IMR-90 (cell line): ENCODE data around the gene COL23A1. TPM values are rescaled to one million over a fixed set of nuclear protein-coding genes. Genes with fewer than 3 reads are reported as not detected.

Experiments
- ATAC-seq: fragments of 200-7000 bp; cut with Tn5 transposase; 2 replicates; pipeline ENCODE4 v1.9.1; 2020; ENCODE audit warnings: low read depth, mild to moderate bottlenecking, moderate library complexity
- BruUV-seq: library from RNA; stranded (reverse); fragments of 400-500 nt; replicated peaks from 2 replicates; lab custom pipeline; 2021; lab: Mats Ljungman, UMichigan
- CTCF ChIA-PET: fragments of 300-600 bp; formaldehyde crosslinking; extraction: SDS; loops from one replicate; lab custom pipeline; 2021; ENCODE audit warnings: antibody characterized with exemption; lab: Yijun Ruan, JAX
- POLR2A ChIA-PET: fragments of 300-600 bp; sonication (Branson Sonifier 250); formaldehyde crosslinking; loops from one replicate; lab custom pipeline; 2022; ENCODE audit warnings: antibody characterized with exemption; ENCODE audit not compliant: unreplicated experiment; lab: Charles Lee
- DNase-seq: peaks from one replicate; pipeline ENCODE4 v3.0.0; 2013
- H2AFZ ChIP-seq: replicated peaks from 2 replicates; pipeline ENCODE3; 2013; ENCODE audit warnings: low read length, mild to moderate bottlenecking; ENCODE audit not compliant: poor library complexity
- H2AK5ac ChIP-seq: 2 replicates; pipeline ENCODE4 v1.6.1; 2013; ENCODE audit warnings: low read depth, low read length, inconsistent platforms
- H2AK9ac ChIP-seq: replicated peaks from 2 replicates; pipeline ENCODE3; 2013; ENCODE audit warnings: mild to moderate bottlenecking, low read depth, low read length, moderate library complexity; ENCODE audit not compliant: poor library complexity
- H2BK120ac ChIP-seq: 2 replicates; pipeline ENCODE4 v1.6.1; 2013; ENCODE audit warnings: low read depth, low read length, inconsistent platforms
- H2BK15ac ChIP-seq: 3 replicates; pipeline ENCODE4 v1.6.1; 2013; ENCODE audit warnings: low read depth, low read length, inconsistent platforms
- H2BK20ac ChIP-seq: 2 replicates; pipeline ENCODE4 v1.6.1; 2013; ENCODE audit warnings: low read depth, mild to moderate bottlenecking, inconsistent platforms, low read length, moderate library complexity
- H2BK5ac ChIP-seq: 2 replicates; pipeline ENCODE4 v1.6.1; 2013; ENCODE audit warnings: mild to moderate bottlenecking, low read depth, low read length, inconsistent platforms; ENCODE audit not compliant: poor library complexity, severe bottlenecking
- H3K14ac ChIP-seq: replicated peaks from 2 replicates; pipeline ENCODE4 v1.6.1; 2013; ENCODE audit warnings: low read depth, low read length, inconsistent platforms
- H3K18ac ChIP-seq: 2 replicates; pipeline ENCODE4 v1.6.1; 2013; ENCODE audit warnings: low read depth, low read length, control low read depth
- H3K23ac ChIP-seq: 2 replicates; pipeline ENCODE4 v1.6.1; 2013; ENCODE audit warnings: low read depth, low read length, inconsistent platforms
- H3K27ac ChIP-seq: 2 replicates; pipeline ENCODE4 v1.5.1; 2013; ENCODE audit warnings: mild to moderate bottlenecking, control low read depth, low read length; ENCODE audit not compliant: insufficient read depth
- H3K27me3 ChIP-seq: 2 replicates; pipeline ENCODE4 v1.6.1; 2013; ENCODE audit warnings: low read length; ENCODE audit not compliant: control insufficient read depth, insufficient read depth
- H3K36me3 ChIP-seq: 2 replicates; pipeline ENCODE4 v1.6.1; 2013; ENCODE audit warnings: low read length, mixed read lengths; ENCODE audit not compliant: control insufficient read depth, insufficient read depth
- H3K4ac ChIP-seq: 2 replicates; pipeline ENCODE4 v1.6.1; 2013; ENCODE audit warnings: low read depth, low read length, inconsistent platforms
- H3K4me1 ChIP-seq: 2 replicates; pipeline ENCODE4 v1.6.1; 2013; ENCODE audit warnings: low read length, mixed read lengths; ENCODE audit not compliant: control insufficient read depth, insufficient read depth
- H3K4me2 ChIP-seq: 2 replicates; pipeline ENCODE4 v1.6.1; 2013; ENCODE audit warnings: low read depth, mild to moderate bottlenecking, control low read depth, low read length, moderate library complexity
- H3K4me3 ChIP-seq: 2 replicates; pipeline ENCODE4 v1.5.1; 2013; ENCODE audit warnings: low read depth, mild to moderate bottlenecking, control low read depth, low read length, moderate library complexity; ENCODE audit not compliant: insufficient read depth
- H3K56ac ChIP-seq: 2 replicates; pipeline ENCODE4 v1.6.1; 2013; ENCODE audit warnings: low read length, inconsistent platforms; ENCODE audit not compliant: insufficient read depth; ENCODE audit errors: extremely low read depth
- H3K79me1 ChIP-seq, 2 experiments: 2 replicates each; pipeline ENCODE4 v1.6.1; 2013; ENCODE audit warnings: low read length in 2 of 2, inconsistent platforms in 1 of 2, low read depth in 1 of 2
- H3K9ac ChIP-seq: 2 replicates; pipeline ENCODE4 v1.6.1; 2013; ENCODE audit warnings: low read depth, low read length, control low read depth
- H3K9me1 ChIP-seq: 2 replicates; pipeline ENCODE4 v1.6.1; 2013; ENCODE audit warnings: low read length, inconsistent platforms; ENCODE audit not compliant: insufficient read depth
- H3K9me3 ChIP-seq: 2 replicates; pipeline ENCODE4 v1.6.1; 2013; ENCODE audit warnings: low read length; ENCODE audit not compliant: control insufficient read depth, insufficient read depth
- H4K20me1 ChIP-seq: 2 replicates; pipeline ENCODE4 v1.6.1; 2013; ENCODE audit warnings: low read length, inconsistent platforms; ENCODE audit not compliant: insufficient read depth
- H4K5ac ChIP-seq: 2 replicates; pipeline ENCODE4 v1.6.1; 2013; ENCODE audit warnings: mild to moderate bottlenecking, low read depth, low read length, control low read depth
- H4K8ac ChIP-seq, 2 experiments: 2 replicates each; pipeline ENCODE4 v1.6.1; 2013; ENCODE audit warnings: low read depth in 2 of 2, low read length in 2 of 2, control low read depth in 1 of 2, inconsistent platforms in 1 of 2
- H4K91ac ChIP-seq: 2 replicates; pipeline ENCODE4 v1.6.1; 2013; ENCODE audit warnings: low read depth, low read length, inconsistent platforms; ENCODE audit not compliant: insufficient read depth
- BHLHE40 ChIP-seq: fragments of 150-350 bp; IDR thresholded peaks from 2 replicates; pipeline ENCODE4 v1.6.1; 2016; ENCODE audit warnings: mild to moderate bottlenecking, low read depth, low read length
- CEBPB ChIP-seq: IDR thresholded peaks from 2 replicates; pipeline ENCODE4 v1.6.1; 2012; ENCODE audit warnings: low read depth, low read length, improper control_type of control experiment
- CHD1 ChIP-seq: IDR thresholded peaks from 2 replicates; pipeline ENCODE4 v1.6.1; 2012; ENCODE audit warnings: low read depth, low read length, improper control_type of control experiment
- ELK1 ChIP-seq: fragments of 150-350 bp; IDR thresholded peaks from 2 replicates; pipeline ENCODE4 v1.6.1; 2016; ENCODE audit warnings: low read depth, mild to moderate bottlenecking, low read length, moderate library complexity, borderline replicate concordance
- FOS ChIP-seq: fragments of 150-350 bp; IDR thresholded peaks from 2 replicates; pipeline ENCODE4 v1.6.1; 2016; ENCODE audit warnings: low read depth, low read length
- MAFK ChIP-seq: IDR thresholded peaks from 2 replicates; pipeline ENCODE4 v1.6.1; 2012; ENCODE audit warnings: low read depth, low read length, improper control_type of control experiment
- MAZ ChIP-seq: IDR thresholded peaks from 2 replicates; pipeline ENCODE4 v1.6.1; 2012; ENCODE audit warnings: low read depth, mild to moderate bottlenecking, low read length, improper control_type of control experiment, moderate library complexity, borderline replicate concordance
- MXI1 ChIP-seq: IDR thresholded peaks from 2 replicates; pipeline ENCODE4 v1.6.1; 2012; ENCODE audit warnings: low read depth, mild to moderate bottlenecking, low read length, moderate library complexity, borderline replicate concordance
- NFE2L2 ChIP-seq: fragments of 150-350 bp; IDR thresholded peaks from 2 replicates; pipeline ENCODE4 v1.6.1; 2016; ENCODE audit warnings: low read depth, mild to moderate bottlenecking, low read length
- POLR2A ChIP-seq: IDR thresholded peaks from 2 replicates; pipeline ENCODE4 v1.6.1; 2012; ENCODE audit warnings: mild to moderate bottlenecking, low read depth, low read length
- RAD21 ChIP-seq: IDR thresholded peaks from 2 replicates; pipeline ENCODE4 v1.6.1; 2012; ENCODE audit warnings: low read length, improper control_type of control experiment
- RCOR1 ChIP-seq: IDR thresholded peaks from 2 replicates; pipeline ENCODE4 v1.6.1; 2012; ENCODE audit warnings: mild to moderate bottlenecking, low read length, improper control_type of control experiment; ENCODE audit not compliant: insufficient replicate concordance
- RFX5 ChIP-seq: IDR thresholded peaks from 2 replicates; pipeline ENCODE4 v1.8.0; 2012; ENCODE audit warnings: low read depth, mild to moderate bottlenecking, low read length, moderate library complexity
- SMC3 ChIP-seq: fragments of 150-350 bp; IDR thresholded peaks from 2 replicates; pipeline ENCODE4 v1.6.1; 2016; ENCODE audit warnings: low read depth, mild to moderate bottlenecking, antibody characterized with exemption, low read length, moderate library complexity
- USF2 ChIP-seq: fragments of 150-350 bp; IDR thresholded peaks from 2 replicates; pipeline ENCODE4 v1.6.1; 2017; ENCODE audit warnings: mild to moderate bottlenecking, antibody characterized with exemption, low read length, low read depth
- WGBS, 2 experiments: methylation state at CpG; one replicate each; pipeline versions ENCODE4 v1.1.5 to v1.1.7; 2013; ENCODE audit warnings: missing lambda C conversion rate in 2 of 2; ENCODE audit not compliant: insufficient read length in 1 of 2; ENCODE audit errors: extremely low coverage in 2 of 2; 5-methylcytosine and 5-hydroxymethylcytosine counted together
- dilution Hi-C: fragments of 300-500 bp; cut with HindIII; formaldehyde crosslinking; loops from one replicate; pipeline ENCODE4 v1.14.3; 2018; ENCODE audit warnings: low sequenced_read_pairs; ENCODE audit not compliant: unreplicated experiment
- in situ Hi-C: fragments of 300-500 bp; cut with MboI; formaldehyde crosslinking; loops from 3 replicates; pipeline ENCODE4 v1.14.3; 2019; ENCODE audit warnings: low sequenced_read_pairs, inconsistent platforms, mixed read lengths
- intact Hi-C: fragments of 100-400 bp; cut with micrococcal nuclease; formaldehyde crosslinking; loops from 2 replicates; pipeline ENCODE4 v1.10.0; 2022
- polyA plus RNA-seq, 3 experiments: library from polyadenylated mRNA; depleted of rRNA; stranded (reverse); fragments of >200 nt; gene quantifications; 2 replicates each; pipeline ENCODE4 v1.2.3, GENCODE V29; 2012; ENCODE audit warnings: low replicate concordance in 1 of 3
- total RNA-seq: library from RNA; depleted of rRNA; stranded (reverse); fragments of >200 nt; gene quantifications from 2 replicates; pipeline ENCODE4 v1.2.3, GENCODE V29; 2012
- TF ChIP-seq, protein P1 (sequence below): conservative IDR thresholded peaks from 2 replicates; pipeline ENCODE4 v1.5.1; 2012; ENCODE audit warnings: mild to moderate bottlenecking, low read depth, low read length, improper control_type of control experiment

The COL23A1 gene
- total and polyA plus RNA-seq, 2 of the 4 experiments (the other 2 are of a cell fraction) = not detected

DNA sequence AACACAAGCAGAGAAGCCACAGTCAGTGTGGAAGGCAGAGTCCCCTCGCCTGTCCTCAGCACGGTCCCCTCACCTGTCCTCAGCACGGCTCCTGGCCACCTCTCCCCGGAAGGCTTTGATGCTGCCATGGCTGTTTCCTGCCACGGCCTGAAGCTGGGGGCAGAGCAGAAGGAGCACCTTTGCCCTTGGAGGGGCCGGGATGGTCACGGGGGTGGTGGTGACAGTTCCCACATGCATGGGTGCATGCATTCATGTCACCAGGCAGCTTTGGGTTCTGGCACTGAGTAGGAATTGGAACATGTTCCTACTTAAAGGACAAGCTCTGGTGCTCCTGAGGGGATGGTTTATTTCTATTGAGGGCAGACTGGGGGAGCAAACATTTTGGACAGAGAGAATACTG lies 299.8 kb downstream of the COL23A1 start:
- in situ Hi-C loops = loop anchor here (25.0 kb wide), 1 partner anchor 1197 kb away; no protein-coding TSS in a partner anchor

More for the DNA sequence above, 299.8 kb downstream of the COL23A1 start:
- dilution Hi-C loops = no loop called here
- no peak overlapping the region for H3K9ac ChIP-seq
- H3K4me1 ChIP-seq = no peaks in the 10 kb centered on the region
- H3K79me1 ChIP-seq = no peaks in the 10 kb centered on the region
- H2BK20ac ChIP-seq = no peak overlapping the region
- peaks cover 8% of the 10 kb centered on the region for H3K9me3 ChIP-seq
- no peak overlapping the region for H3K4ac ChIP-seq
- H3K36me3 ChIP-seq = no peaks in the 10 kb centered on the region
- ATAC-seq (no peak), DNase-seq (no peak)
- CTCF ChIA-PET = no interaction called here
- no CpG with 5 or more reads among the region's 7 CpGs for WGBS, 2 experiments
- no peak overlapping the region for H3K56ac ChIP-seq
- H3K4me3 ChIP-seq = no peak overlapping the region
- no peak overlapping the region for H4K91ac ChIP-seq
- H3K23ac ChIP-seq = no peak overlapping the region
- no peak overlapping the region for H2BK15ac ChIP-seq
- H3K18ac ChIP-seq = no peak overlapping the region
- H2AK5ac ChIP-seq = no peak overlapping the region
- H4K8ac ChIP-seq = no peak overlapping the region
- H4K5ac ChIP-seq = no peak overlapping the region
- no peak overlapping the region for H3K27ac ChIP-seq
- no peak overlapping the region for H2AK9ac ChIP-seq
- H2BK120ac ChIP-seq = no peak overlapping the region
- no peaks in the 10 kb centered on the region; the same call in 1 of the 2 replicates for H3K27me3 ChIP-seq
- H4K20me1 ChIP-seq = no peaks in the 10 kb centered on the region
- no peak overlapping the region for H2AFZ ChIP-seq
- intact Hi-C loops = no loop called here
- no TSS peak for BruUV-seq
- H3K9me1 ChIP-seq = no peaks in the 10 kb centered on the region
- H3K4me2 ChIP-seq = no peak overlapping the region
- POLR2A ChIA-PET = no interaction called here
- H3K14ac ChIP-seq = no peak overlapping the region
- TF ChIP-seq POLR2A = no peak
- TF ChIP-seq MXI1 = no peak
- no peak for TF ChIP-seq FOS
- no peak for TF ChIP-seq NFE2L2
- TF ChIP-seq RCOR1 = no peak
- TF ChIP-seq, protein P1, sequence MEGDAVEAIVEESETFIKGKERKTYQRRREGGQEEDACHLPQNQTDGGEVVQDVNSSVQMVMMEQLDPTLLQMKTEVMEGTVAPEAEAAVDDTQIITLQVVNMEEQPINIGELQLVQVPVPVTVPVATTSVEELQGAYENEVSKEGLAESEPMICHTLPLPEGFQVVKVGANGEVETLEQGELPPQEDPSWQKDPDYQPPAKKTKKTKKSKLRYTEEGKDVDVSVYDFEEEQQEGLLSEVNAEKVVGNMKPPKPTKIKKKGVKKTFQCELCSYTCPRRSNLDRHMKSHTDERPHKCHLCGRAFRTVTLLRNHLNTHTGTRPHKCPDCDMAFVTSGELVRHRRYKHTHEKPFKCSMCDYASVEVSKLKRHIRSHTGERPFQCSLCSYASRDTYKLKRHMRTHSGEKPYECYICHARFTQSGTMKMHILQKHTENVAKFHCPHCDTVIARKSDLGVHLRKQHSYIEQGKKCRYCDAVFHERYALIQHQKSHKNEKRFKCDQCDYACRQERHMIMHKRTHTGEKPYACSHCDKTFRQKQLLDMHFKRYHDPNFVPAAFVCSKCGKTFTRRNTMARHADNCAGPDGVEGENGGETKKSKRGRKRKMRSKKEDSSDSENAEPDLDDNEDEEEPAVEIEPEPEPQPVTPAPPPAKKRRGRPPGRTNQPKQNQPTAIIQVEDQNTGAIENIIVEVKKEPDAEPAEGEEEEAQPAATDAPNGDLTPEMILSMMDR = no peak
- no peak for TF ChIP-seq USF2
- TF ChIP-seq BHLHE40 = no peak
- TF ChIP-seq RFX5 = no peak
- TF ChIP-seq MAZ = no peak
- no peak for TF ChIP-seq MAFK
- TF ChIP-seq RAD21 = no peak
- no peak for TF ChIP-seq CHD1
- no peak for TF ChIP-seq CEBPB
- TF ChIP-seq SMC3 = no peak
- no peak for TF ChIP-seq ELK1
- no peak overlapping the region for H2BK5ac ChIP-seq
